GM23248 (cell line): ENCODE data around the gene TRAF2. TPM values are rescaled to one million over a fixed set of nuclear protein-coding genes. Genes with fewer than 3 reads are reported as not detected.

Experiments
- DNase-seq: peaks from one replicate; pipeline ENCODE4 v3.0.0-alpha.2; 2015
- H2AFZ ChIP-seq: fragments of 200-600 bp; sonication (generic); 2 replicates; pipeline ENCODE4 v1.6.1; 2016; ENCODE audit warnings: antibody characterized with exemption
- H3F3A ChIP-seq: fragments of 200-600 bp; sonication (generic); 2 replicates; pipeline ENCODE4 v1.6.1; 2016; ENCODE audit warnings: mild to moderate bottlenecking, antibody characterized with exemption, mixed run types; ENCODE audit not compliant: insufficient read depth
- H3K27ac ChIP-seq: fragments of 200-600 bp; sonication (generic); 2 replicates; pipeline ENCODE4 v1.5.1; 2016; ENCODE audit warnings: mild to moderate bottlenecking
- H3K27me3 ChIP-seq: fragments of 200-600 bp; sonication (generic); replicated peaks from 2 replicates; pipeline ENCODE4 v1.6.1; 2016; ENCODE audit warnings: mild to moderate bottlenecking; ENCODE audit not compliant: insufficient read depth
- H3K36me3 ChIP-seq: fragments of 200-600 bp; sonication (generic); 2 replicates; pipeline ENCODE4 v1.6.1; 2016; ENCODE audit warnings: low read depth, mild to moderate bottlenecking
- H3K4me1 ChIP-seq: fragments of 200-600 bp; sonication (generic); 2 replicates; pipeline ENCODE4 v1.6.1; 2016; ENCODE audit warnings: mild to moderate bottlenecking; ENCODE audit not compliant: insufficient read depth
- H3K4me2 ChIP-seq: fragments of 200-600 bp; sonication (generic); one replicate; pipeline ENCODE4 v1.6.1; 2016; ENCODE audit warnings: mild to moderate bottlenecking; ENCODE audit not compliant: unreplicated experiment
- H3K4me3 ChIP-seq: fragments of 200-600 bp; sonication (generic); 2 replicates; pipeline ENCODE4 v1.5.1; 2016; ENCODE audit warnings: mild to moderate bottlenecking
- H3K79me2 ChIP-seq: fragments of 200-600 bp; sonication (generic); 2 replicates; pipeline ENCODE4 v1.6.1; 2016; ENCODE audit warnings: mild to moderate bottlenecking; ENCODE audit not compliant: insufficient read depth
- H3K9ac ChIP-seq: fragments of 200-600 bp; sonication (generic); 2 replicates; pipeline ENCODE4 v1.6.1; 2016; ENCODE audit warnings: mild to moderate bottlenecking
- H3K9me2 ChIP-seq: fragments of 200-600 bp; sonication (generic); 2 replicates; pipeline ENCODE4 v1.6.1; 2016; ENCODE audit warnings: mixed run types, mild to moderate bottlenecking, moderate library complexity; ENCODE audit not compliant: insufficient read depth
- H3K9me3 ChIP-seq: fragments of 200-600 bp; sonication (generic); one replicate; pipeline ENCODE4 v1.6.1; 2017; ENCODE audit warnings: low read depth
- H4K20me1 ChIP-seq: fragments of 200-600 bp; sonication (generic); 2 replicates; pipeline ENCODE4 v1.6.0; 2016; ENCODE audit not compliant: insufficient read depth
- EZH2 ChIP-seq: fragments of 200-600 bp; sonication (generic); IDR thresholded peaks from 2 replicates; pipeline ENCODE4 v1.6.1; 2018; ENCODE audit warnings: antibody characterized with exemption, mild to moderate bottlenecking; ENCODE audit not compliant: insufficient read depth, poor library complexity, severe bottlenecking
- EZH2phosphoT487 ChIP-seq: fragments of 200-600 bp; sonication (generic); IDR thresholded peaks from 2 replicates; pipeline ENCODE4 v1.6.1; 2018; ENCODE audit warnings: antibody characterized with exemption, moderate library complexity, mild to moderate bottlenecking, low read depth; ENCODE audit not compliant: insufficient read depth
- WGBS, 2 experiments: methylation state at CpG; one replicate each; pipeline ENCODE4 v1.1.6; 2015 to 2017; ENCODE audit warnings: low lambda C conversion rate in 2 of 2, low coverage in 1 of 2; ENCODE audit errors: missing lambda C conversion rate in 2 of 2; 5-methylcytosine and 5-hydroxymethylcytosine counted together
- in situ Hi-C: fragments of 300-500 bp; cut with MboI; formaldehyde crosslinking; loops from 2 replicates; pipeline ENCODE4 v1.15.0; 2020
- polyA plus RNA-seq: library from polyadenylated mRNA; unstranded; fragments of >200 nt; fragmentation: Nextera tagmentation; extraction: Ambion mirVana; gene quantifications from 2 replicates; pipeline ENCODE4 v1.2.1, GENCODE V29; 2016
- total RNA-seq: library from RNA; depleted of rRNA; stranded (reverse); fragments of >200 nt; shearing (Covaris generic); gene quantifications from 2 replicates; pipeline ENCODE4 v1.2.3, GENCODE V29; 2014

Gene TRAF2
- total and polyA plus RNA-seq, 2 experiments from 2014 or later = 8.1 to 15.0 TPM

DNA sequence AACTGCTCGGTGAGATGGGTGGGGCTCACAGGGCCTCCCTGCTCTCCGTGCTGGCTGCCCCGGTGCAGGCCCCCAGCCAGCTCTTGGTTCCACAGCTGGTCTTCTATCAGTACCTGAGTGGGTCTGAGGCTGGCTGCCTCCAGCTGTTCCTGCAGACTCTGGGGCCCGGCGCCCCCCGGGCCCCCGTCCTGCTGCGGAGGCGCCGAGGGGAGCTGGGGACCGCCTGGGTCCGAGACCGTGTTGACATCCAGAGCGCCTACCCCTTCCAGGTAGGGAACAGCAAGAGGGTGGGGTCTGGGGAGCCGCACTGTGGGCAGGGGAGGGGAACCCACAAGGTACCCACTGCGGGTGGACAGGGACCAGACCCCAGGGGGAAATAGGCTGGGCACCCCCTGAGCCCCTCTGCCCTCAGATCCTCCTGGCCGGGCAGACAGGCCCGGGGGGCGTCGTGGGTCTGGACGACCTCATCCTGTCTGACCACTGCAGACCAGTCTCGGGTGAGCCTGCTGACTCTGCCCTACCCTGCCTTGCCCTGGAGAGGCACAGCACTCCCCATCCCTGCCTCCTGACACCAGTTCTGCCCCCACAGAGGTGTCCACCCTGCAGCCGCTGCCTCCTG is 31.4 kb upstream of the TRAF2 start:
- no peaks in the 10 kb centered on the region for H3K36me3 ChIP-seq
- no peak overlapping the region for H3K4me3 ChIP-seq
- H4K20me1 ChIP-seq = no peaks in the 10 kb centered on the region
- no peaks in the 10 kb centered on the region for H3K9me2 ChIP-seq
- no peak overlapping the region for H3K9ac ChIP-seq
- DNase-seq = no peak
- no peaks in the 10 kb centered on the region for H3K4me1 ChIP-seq
- WGBS, 2 experiments = 76 to 78% methylated on average over 22 to 23 of the region's 23 CpGs
- peaks cover 5% of the 10 kb centered on the region; the same call in 1 of the 2 replicates for H3K79me2 ChIP-seq
- no peaks in the 10 kb centered on the region for H3K9me3 ChIP-seq
- H2AFZ ChIP-seq = no peak overlapping the region
- no peaks in the 10 kb centered on the region for H3K27me3 ChIP-seq
- no peak for TF ChIP-seq EZH2
- TF ChIP-seq EZH2phosphoT487 = no peak
- no peak overlapping the region for H3K27ac ChIP-seq
- in situ Hi-C loops = no loop called here
- no peak overlapping the region for H3K4me2 ChIP-seq
- H3F3A ChIP-seq = no peaks in the 10 kb centered on the region

DNA sequence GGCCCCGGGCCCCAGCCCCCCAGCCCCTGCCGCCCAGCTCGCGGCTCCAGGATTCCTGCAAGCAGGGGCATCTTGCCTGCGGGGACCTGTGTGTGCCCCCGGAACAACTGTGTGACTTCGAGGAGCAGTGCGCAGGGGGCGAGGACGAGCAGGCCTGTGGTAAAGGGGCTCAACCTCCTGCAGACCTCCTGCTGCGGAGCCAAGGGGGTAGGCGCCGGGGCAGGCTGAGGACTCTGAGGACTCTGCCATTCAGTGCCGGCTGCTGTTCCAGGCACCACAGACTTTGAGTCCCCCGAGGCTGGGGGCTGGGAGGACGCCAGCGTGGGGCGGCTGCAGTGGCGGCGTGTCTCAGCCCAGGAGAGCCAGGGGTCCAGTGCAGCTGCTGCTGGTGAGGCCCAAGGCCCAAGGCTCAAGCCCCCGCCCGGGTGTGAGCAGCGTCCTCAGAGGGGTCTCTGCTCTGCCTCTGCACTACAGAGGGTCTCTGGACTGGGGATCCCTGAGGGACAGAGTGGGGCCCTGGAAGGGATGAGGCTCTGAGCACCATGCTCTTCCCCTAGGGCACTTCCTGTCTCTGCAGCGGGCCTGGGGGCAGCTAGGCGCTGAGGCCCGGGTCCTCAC is 30.7 kb upstream of the TRAF2 start:
- WGBS, 2 experiments = 72 to 78% methylated on average over 25 to 26 of the region's 26 CpGs
- H2AFZ ChIP-seq = no peak overlapping the region
- H3K4me1 ChIP-seq = no peaks in the 10 kb centered on the region
- H4K20me1 ChIP-seq = no peaks in the 10 kb centered on the region
- DNase-seq = no peak
- no peaks in the 10 kb centered on the region for H3K36me3 ChIP-seq
- TF ChIP-seq EZH2phosphoT487 (no peak), EZH2 (no peak)
- no peaks in the 10 kb centered on the region for H3K27me3 ChIP-seq
- no peak overlapping the region for H3K4me2 ChIP-seq
- H3K9ac ChIP-seq = no peak overlapping the region
- no peaks in the 10 kb centered on the region for H3K79me2 ChIP-seq
- no peak overlapping the region for H3K27ac ChIP-seq
- H3K9me2 ChIP-seq = no peaks in the 10 kb centered on the region
- no peak overlapping the region for H3K4me3 ChIP-seq
- no peaks in the 10 kb centered on the region for H3F3A ChIP-seq
- in situ Hi-C loops = no loop called here
- no peaks in the 10 kb centered on the region for H3K9me3 ChIP-seq

DNA sequence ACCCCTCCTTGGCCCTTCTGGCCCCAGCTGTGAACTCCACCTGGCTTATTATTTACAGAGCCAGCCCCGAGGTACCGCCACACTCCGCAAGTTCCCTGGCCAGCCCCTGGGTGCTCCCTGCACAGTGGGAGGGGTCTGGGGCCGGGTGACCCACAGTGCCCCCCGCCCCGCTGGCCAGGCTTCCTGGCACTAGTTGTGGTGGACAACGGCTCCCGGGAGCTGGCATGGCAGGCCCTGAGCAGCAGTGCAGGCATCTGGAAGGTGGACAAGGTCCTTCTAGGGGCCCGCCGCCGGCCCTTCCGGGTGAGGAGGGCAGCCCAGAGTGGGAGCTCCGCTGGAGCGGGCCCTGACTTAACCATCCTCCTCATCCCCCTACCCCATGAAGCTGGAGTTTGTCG is 30.2 kb upstream of the TRAF2 start:
- H3F3A ChIP-seq = no peaks in the 10 kb centered on the region
- no peaks in the 10 kb centered on the region for H4K20me1 ChIP-seq
- H3K9ac ChIP-seq = no peak overlapping the region
- H3K9me3 ChIP-seq = no peaks in the 10 kb centered on the region
- H3K36me3 ChIP-seq = no peaks in the 10 kb centered on the region
- H3K4me3 ChIP-seq = no peak overlapping the region
- H3K27me3 ChIP-seq = no peaks in the 10 kb centered on the region
- H3K79me2 ChIP-seq = no peaks in the 10 kb centered on the region
- no peak overlapping the region for H2AFZ ChIP-seq
- TF ChIP-seq EZH2 (no peak), EZH2phosphoT487 (no peak)
- H3K27ac ChIP-seq = no peak overlapping the region
- no peak for DNase-seq
- in situ Hi-C loops = no loop called here
- H3K4me2 ChIP-seq = no peak overlapping the region
- 55 to 57% methylated on average over 15 of the region's 15 CpGs for WGBS, 2 experiments
- no peaks in the 10 kb centered on the region for H3K9me2 ChIP-seq
- no peaks in the 10 kb centered on the region for H3K4me1 ChIP-seq

DNA sequence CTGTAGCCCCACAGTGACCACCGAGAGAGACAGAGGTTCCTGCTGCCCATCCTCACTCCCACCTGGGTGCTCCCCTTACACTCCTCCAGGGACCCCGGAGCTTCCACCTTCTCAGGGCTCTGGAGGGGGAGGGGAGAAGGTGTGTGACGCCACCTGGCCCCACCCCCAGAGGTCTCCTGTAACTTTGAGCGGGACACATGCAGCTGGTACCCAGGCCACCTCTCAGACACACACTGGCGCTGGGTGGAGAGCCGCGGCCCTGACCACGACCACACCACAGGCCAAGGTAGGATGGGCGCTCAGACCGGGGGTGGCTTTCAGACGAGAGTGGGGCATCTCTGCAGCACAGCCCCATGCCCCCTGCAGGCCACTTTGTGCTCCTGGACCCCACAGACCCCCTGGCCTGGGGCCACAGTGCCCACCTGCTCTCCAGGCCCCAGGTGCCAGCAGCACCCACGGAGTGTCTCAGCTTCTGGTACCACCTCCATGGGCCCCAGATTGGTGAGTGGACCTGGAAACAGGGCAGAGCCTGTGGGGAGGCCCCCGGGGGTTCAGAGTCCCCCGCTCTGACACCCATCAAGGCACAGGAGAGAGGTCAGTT is 29.7 kb upstream of the TRAF2 start:
- Histone ChIP-seq H3K4me3 (no peak overlapping the region), H3K9me3 (no peaks in the 10 kb centered on the region), H3K9me2 (no peaks in the 10 kb centered on the region), H3K9ac (no peak overlapping the region), H3K36me3 (no peaks in the 10 kb centered on the region), H3F3A (no peaks in the 10 kb centered on the region), H3K79me2 (no peaks in the 10 kb centered on the region), H3K4me1 (no peaks in the 10 kb centered on the region), H3K27me3 (no peaks in the 10 kb centered on the region), H3K4me2 (no peak overlapping the region), H2AFZ (no peak overlapping the region), H3K27ac (no peak overlapping the region), H4K20me1 (no peaks in the 10 kb centered on the region)
- no peak for TF ChIP-seq EZH2phosphoT487
- TF ChIP-seq EZH2 = no peak
- WGBS, 2 experiments = 84 to 89% methylated on average over 9 to 14 of the region's 14 CpGs
- no peak for DNase-seq
- in situ Hi-C loops = no loop called here
